Bronchial epithelial cell (primary cell): ENCODE results near the gene MAP4K4. TPM values are rescaled to one million over a fixed set of nuclear protein-coding genes. Genes with fewer than 3 reads are reported as not detected.
A peak's percentile ranks its signal among the peaks of the same experiment; 100 is the strongest.

Experiments used
- DNase-seq: peaks from one replicate; pipeline ENCODE4 v3.0.0-alpha.2; 2010; ENCODE audit warnings: low read depth
- FAIRE-seq: peaks from 2 replicates; lab custom pipeline; 2011; peaks lifted over from hg19 to GRCh38; lab: Jason Lieb, UNC
- H3K27me3 ChIP-seq: 2 replicates; pipeline ENCODE4 v1.5.1; 2011; ENCODE audit warnings: low read length; ENCODE audit not compliant: control insufficient read depth, insufficient read depth
- H3K36me3 ChIP-seq: 2 replicates; pipeline ENCODE4 v1.5.1; 2011; ENCODE audit warnings: low read length; ENCODE audit not compliant: control insufficient read depth, insufficient read depth
- H3K4me3 ChIP-seq: 2 replicates; pipeline ENCODE4 v1.5.1; 2011; ENCODE audit warnings: mild to moderate bottlenecking, low read depth, low read length, control low read depth
- CTCF ChIP-seq: IDR thresholded peaks from 2 replicates; pipeline ENCODE4 v1.5.1; 2011; ENCODE audit warnings: mild to moderate bottlenecking, moderate library complexity, low read length, control low read depth, inconsistent platforms; ENCODE audit not compliant: insufficient read depth, severe bottlenecking
- total RNA-seq: library from RNA; depleted of rRNA; stranded (reverse); fragments of >200 nt; gene quantifications from 2 replicates; pipeline ENCODE4 v1.2.1, GENCODE V29; 2014

Gene MAP4K4
- total RNA-seq, 1 donor from 2014 or later = 81.1 TPM

GRCh38 chr2:101756266-101756665 lies 58.8 kb downstream of the MAP4K4 start:
- no peaks in the 10 kb centered on the region for H3K27me3 ChIP-seq
- DNase-seq (no peak), FAIRE-seq (no peak)
- H3K4me3 ChIP-seq = no peak overlapping the region
- TF ChIP-seq CTCF = no peak
- H3K36me3 ChIP-seq = no peaks in the 10 kb centered on the region

- no peak for FAIRE-seq
- TF ChIP-seq CTCF = no peak
- Histone ChIP-seq H3K36me3 (no peaks in the 10 kb centered on the region), H3K4me3 (no peak overlapping the region), H3K27me3 (no peaks in the 10 kb centered on the region)
- DNase-seq = no peak
Measured at GRCh38 chr2:101758001-101758400, 60.5 kb downstream of the MAP4K4 start.

- Histone ChIP-seq H3K27me3 (no peaks in the 10 kb centered on the region), H3K4me3 (no peak overlapping the region), H3K36me3 (no peaks in the 10 kb centered on the region)
- no peak for TF ChIP-seq CTCF
- FAIRE-seq (no peak), DNase-seq (peak; percentile 92)
Measured at GRCh38 chr2:101759162-101759561, 61.7 kb downstream of the MAP4K4 start.

GRCh38 chr2:101762451-101763171 lies 65.1 kb downstream of the MAP4K4 start:
- FAIRE-seq (no peak), DNase-seq (no peak)
- Histone ChIP-seq H3K27me3 (no peaks in the 10 kb centered on the region), H3K4me3 (no peak overlapping the region), H3K36me3 (no peaks in the 10 kb centered on the region)
- no peak for TF ChIP-seq CTCF

- no peak overlapping the region for H3K4me3 ChIP-seq
- TF ChIP-seq CTCF = no peak
- peak; percentile 28 for DNase-seq
- H3K36me3 ChIP-seq = no peaks in the 10 kb centered on the region
- no peaks in the 10 kb centered on the region for H3K27me3 ChIP-seq
- FAIRE-seq = no peak
Measured at GRCh38 chr2:101763496-101764333, 66.2 kb downstream of the MAP4K4 start.
